H1 (cell line): ENCODE results near the gene UNC80. TPM values are rescaled to one million over a fixed set of nuclear protein-coding genes. Genes with fewer than 3 reads are reported as not detected.

Experiments
- BACH1 ChIP-seq: IDR thresholded peaks from 2 replicates; pipeline ENCODE4 v1.6.1; 2012; ENCODE audit warnings: low read length, improper control_type of control experiment
- CHD1 ChIP-seq: IDR thresholded peaks from 2 replicates; pipeline ENCODE4 v1.6.1; 2012; ENCODE audit warnings: low read depth, low read length, improper control_type of control experiment
- CTCF ChIP-seq, 3 experiments: IDR thresholded peaks; 1 replicate in 2 of 3; 2 replicates in 1 of 3; pipeline versions ENCODE4 v1.5.1 to v1.6.1; 2011; ENCODE audit warnings: low read length in 3 of 3, mild to moderate bottlenecking in 3 of 3, inconsistent platforms in 2 of 3, low read depth in 1 of 3, moderate library complexity in 1 of 3; ENCODE audit not compliant: insufficient read depth in 1 of 3; ENCODE audit errors: control extremely low read depth in 1 of 3
- GTF2F1 ChIP-seq: IDR thresholded peaks from 2 replicates; pipeline ENCODE4 v1.6.1; 2012; ENCODE audit warnings: low read depth, low read length, improper control_type of control experiment, borderline replicate concordance
- JUN ChIP-seq: IDR thresholded peaks from 2 replicates; pipeline ENCODE4 v1.6.1; 2011; ENCODE audit warnings: low read depth, mild to moderate bottlenecking, improper control_type of control experiment, low read length
- KDM1A ChIP-seq: fragments of 200-600, 300-600 bp; sonication (generic); IDR thresholded peaks from 2 replicates; pipeline ENCODE4 v1.7.1; 2016; ENCODE audit warnings: mild to moderate bottlenecking, low read length, borderline replicate concordance
- SP1 ChIP-seq: IDR thresholded peaks from 2 replicates; pipeline ENCODE4 v1.6.1; 2011; ENCODE audit warnings: low read depth, low read length
- polyA plus RNA-seq, 7 experiments: library from polyadenylated mRNA; depleted of rRNA in 3 of 7; stranded (reverse) in 5 of 7; unstranded in 2 of 7; fragments of >200 nt in 5 of 7; fragments of 200-250 nt in 2 of 7; gene quantifications; 1 replicate in 5 of 7; 2 replicates in 1 of 7; 4 replicates in 1 of 7; pipeline versions ENCODE4 v1.2.1 to v1.2.3, GENCODE V29; 2011 to 2013; ENCODE audit warnings: missing spikeins in 2 of 7, mixed read lengths in 2 of 7
- total RNA-seq: library from RNA; stranded (reverse); fragmentation: NEBNext Ultra II Directional; extraction: Animal tissue kit (Norgen Biotek cat#: 25700); gene quantifications from 2 replicates; pipeline ENCODE4 v1.2.1, GENCODE V29; 2021

Gene UNC80
- total and polyA plus RNA-seq, 2 of the 8 experiments (the other 6 are each of a cell fraction or from before 2014, with no cell fraction given) = 0.53 to 0.56 TPM

GRCh38 chr2:209823484-209823883, 51.9 kb downstream of the UNC80 start (continued):
- TF ChIP-seq CTCF (IDR thresholded peaks at IDR 0.05; ENCODE audit: control extremely low read depth in 1 of 3, insufficient read depth in 1 of 3, low read depth in 1 of 3, low read length in 3 of 3) = no peak
- no peak for TF ChIP-seq JUN
- TF ChIP-seq SP1 = no peak
- TF ChIP-seq BACH1 = no peak
- TF ChIP-seq GTF2F1 = no peak
- TF ChIP-seq CHD1 = no peak
- no peak for TF ChIP-seq KDM1A
